Stomach (tissue), 4 donors: ENCODE results near the gene KY.

Experiments used
- EP300 ChIP-seq: sonication (generic); formaldehyde crosslinking; IDR thresholded peaks from one replicate; pipeline ENCODE4 v1.6.1; 2017; ENCODE audit warnings: antibody characterized with exemption
- TF ChIP-seq, protein P1 (sequence below), 7 experiments: fragments of 450-650 bp in 4 of 7; fragments of 200-600 bp in 3 of 7; sonication (generic) in 3 of 7; IDR thresholded peaks; one replicate each; pipeline ENCODE4 v1.5.1; 2016 to 2019; ENCODE audit warnings: antibody characterized with exemption in 7 of 7, control low read depth in 2 of 7, mild to moderate bottlenecking in 1 of 7

DNA sequence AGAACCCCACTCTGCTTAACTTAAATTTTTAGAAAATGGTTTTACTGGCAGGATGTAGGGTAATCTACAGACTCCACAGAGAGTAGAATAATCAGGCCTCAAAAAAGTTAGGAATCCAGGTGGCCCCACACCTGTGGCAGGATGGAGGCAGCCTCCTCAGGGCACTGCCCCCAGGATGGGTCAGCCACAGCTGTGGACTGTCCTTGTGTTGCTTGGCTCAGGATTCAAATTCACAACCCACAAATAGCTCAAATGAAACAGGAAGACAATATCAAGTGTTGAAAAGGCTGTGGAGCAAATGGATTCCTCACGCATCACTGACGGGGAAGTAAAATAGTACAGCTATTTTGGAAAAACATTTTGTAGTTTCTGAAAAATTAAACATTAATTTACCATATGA lies 36.8 kb upstream of the KY start:
- TF ChIP-seq, protein P1, sequence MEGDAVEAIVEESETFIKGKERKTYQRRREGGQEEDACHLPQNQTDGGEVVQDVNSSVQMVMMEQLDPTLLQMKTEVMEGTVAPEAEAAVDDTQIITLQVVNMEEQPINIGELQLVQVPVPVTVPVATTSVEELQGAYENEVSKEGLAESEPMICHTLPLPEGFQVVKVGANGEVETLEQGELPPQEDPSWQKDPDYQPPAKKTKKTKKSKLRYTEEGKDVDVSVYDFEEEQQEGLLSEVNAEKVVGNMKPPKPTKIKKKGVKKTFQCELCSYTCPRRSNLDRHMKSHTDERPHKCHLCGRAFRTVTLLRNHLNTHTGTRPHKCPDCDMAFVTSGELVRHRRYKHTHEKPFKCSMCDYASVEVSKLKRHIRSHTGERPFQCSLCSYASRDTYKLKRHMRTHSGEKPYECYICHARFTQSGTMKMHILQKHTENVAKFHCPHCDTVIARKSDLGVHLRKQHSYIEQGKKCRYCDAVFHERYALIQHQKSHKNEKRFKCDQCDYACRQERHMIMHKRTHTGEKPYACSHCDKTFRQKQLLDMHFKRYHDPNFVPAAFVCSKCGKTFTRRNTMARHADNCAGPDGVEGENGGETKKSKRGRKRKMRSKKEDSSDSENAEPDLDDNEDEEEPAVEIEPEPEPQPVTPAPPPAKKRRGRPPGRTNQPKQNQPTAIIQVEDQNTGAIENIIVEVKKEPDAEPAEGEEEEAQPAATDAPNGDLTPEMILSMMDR (IDR thresholded peaks at IDR 0.05) = no peak
- TF ChIP-seq EP300 = no peak
